GM21515 (cell line): ENCODE data around the gene GUCA1C.

Experiments used
- ATAC-seq: cut with Tn5 transposase; IDR thresholded peaks from one replicate; pipeline ENCODE4 v1.9.1; 2021; ENCODE audit not compliant: unreplicated experiment

GUCA1C gene

GRCh38 chr3:108953700-108954099 lies at the start of gene GUCA1C:
TSS of gene GUCA1C (minus strand) at chr3:108953879. CDS start at chr3:108953762, 117 bp downstream.
- ATAC-seq = no peak

GRCh38 chr3:108998436-108998835 lies 44.8 kb upstream of the GUCA1C start:
- no peak for ATAC-seq

GRCh38 chr3:108985844-108986243 lies 32.2 kb upstream of the GUCA1C start:
- ATAC-seq = no peak

GRCh38 chr3:108983051-108983450 lies 29.4 kb upstream of the GUCA1C start:
- ATAC-seq = no peak

GRCh38 chr3:108976058-108976457 lies 22.4 kb upstream of the GUCA1C start:
- no peak for ATAC-seq

GRCh38 chr3:108973019-108973418 lies 19.3 kb upstream of the GUCA1C start:
- ATAC-seq = no peak

GRCh38 chr3:108972482-108972881 lies 18.8 kb upstream of the GUCA1C start:
- ATAC-seq = no peak

GRCh38 chr3:108970561-108970960 lies 16.9 kb upstream of the GUCA1C start:
- ATAC-seq = no peak

- ATAC-seq = no peak
Measured at GRCh38 chr3:108966773-108967172, 13.1 kb upstream of the GUCA1C start.

- no peak for ATAC-seq
Measured at GRCh38 chr3:108959017-108959416, 5.3 kb upstream of the GUCA1C start.

- no peak for ATAC-seq
Measured at GRCh38 chr3:108953210-108953609, 469 bp downstream of the GUCA1C start.

GRCh38 chr3:108951820-108952501 lies 1.7 kb downstream of the GUCA1C start:
- no peak for ATAC-seq

GRCh38 chr3:108947855-108948254 lies 5.8 kb downstream of the GUCA1C start:
- ATAC-seq = no peak

- no peak for ATAC-seq
Measured at GRCh38 chr3:108946292-108947285, 7.1 kb downstream of the GUCA1C start.

- ATAC-seq = no peak
Measured at GRCh38 chr3:108940568-108941263, 13.0 kb downstream of the GUCA1C start.

- no peak for ATAC-seq
Measured at GRCh38 chr3:108940166-108940565, 13.5 kb downstream of the GUCA1C start.

GRCh38 chr3:108936924-108937689 lies 16.6 kb downstream of the GUCA1C start:
- ATAC-seq = no peak

GRCh38 chr3:108931035-108931434 lies 22.6 kb downstream of the GUCA1C start:
- ATAC-seq = no peak

GRCh38 chr3:108918866-108919265 lies 34.8 kb downstream of the GUCA1C start:
- no peak for ATAC-seq

GRCh38 chr3:108914774-108915641 lies 38.7 kb downstream of the GUCA1C start:
- ATAC-seq = peak; percentile 91
